ENCODE measurements around the gene PIK3R3. TPM values are rescaled to one million over a fixed set of nuclear protein-coding genes. Genes with fewer than 3 reads are reported as not detected.

PIK3R3 gene
- total RNA-seq, 2 donors from 2014 or later = 8.2 TPM

DNA sequence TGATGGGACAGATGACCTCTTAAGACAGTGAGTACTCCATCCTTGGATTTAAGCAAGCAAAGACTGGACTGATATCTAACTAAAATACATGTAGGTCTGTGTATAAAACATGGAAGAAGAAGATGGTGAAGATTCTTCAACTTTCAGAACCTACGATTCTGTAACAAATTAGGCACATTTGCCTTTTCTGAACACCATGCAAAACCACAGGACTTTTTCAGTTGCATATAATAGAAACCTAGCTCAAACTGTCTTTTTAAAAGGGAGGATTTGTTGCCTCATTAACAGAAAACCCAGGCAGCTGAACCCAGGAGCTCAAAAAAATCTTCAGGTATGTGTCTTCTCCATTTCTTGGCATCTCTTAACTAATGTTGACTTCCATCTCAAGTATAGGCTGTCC lies 27.8 kb upstream of the PIK3R3 start:
- TF ChIP-seq, protein P1, sequence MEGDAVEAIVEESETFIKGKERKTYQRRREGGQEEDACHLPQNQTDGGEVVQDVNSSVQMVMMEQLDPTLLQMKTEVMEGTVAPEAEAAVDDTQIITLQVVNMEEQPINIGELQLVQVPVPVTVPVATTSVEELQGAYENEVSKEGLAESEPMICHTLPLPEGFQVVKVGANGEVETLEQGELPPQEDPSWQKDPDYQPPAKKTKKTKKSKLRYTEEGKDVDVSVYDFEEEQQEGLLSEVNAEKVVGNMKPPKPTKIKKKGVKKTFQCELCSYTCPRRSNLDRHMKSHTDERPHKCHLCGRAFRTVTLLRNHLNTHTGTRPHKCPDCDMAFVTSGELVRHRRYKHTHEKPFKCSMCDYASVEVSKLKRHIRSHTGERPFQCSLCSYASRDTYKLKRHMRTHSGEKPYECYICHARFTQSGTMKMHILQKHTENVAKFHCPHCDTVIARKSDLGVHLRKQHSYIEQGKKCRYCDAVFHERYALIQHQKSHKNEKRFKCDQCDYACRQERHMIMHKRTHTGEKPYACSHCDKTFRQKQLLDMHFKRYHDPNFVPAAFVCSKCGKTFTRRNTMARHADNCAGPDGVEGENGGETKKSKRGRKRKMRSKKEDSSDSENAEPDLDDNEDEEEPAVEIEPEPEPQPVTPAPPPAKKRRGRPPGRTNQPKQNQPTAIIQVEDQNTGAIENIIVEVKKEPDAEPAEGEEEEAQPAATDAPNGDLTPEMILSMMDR (IDR thresholded peaks at IDR 0.05) = no peak
- Histone ChIP-seq H3K27me3 (no peaks in the 10 kb centered on the region), H3K9ac (ENCODE audit: low read depth in 2 of 2, low read length in 2 of 2) (no peak overlapping the region), H3K9me3 (no peaks in the 10 kb centered on the region), H3K4me3 (no peak overlapping the region), H3K27ac (no peak overlapping the region), H3K4me1 (no peaks in the 10 kb centered on the region), H3K36me3 (no peaks in the 10 kb centered on the region)
- no peak for DNase-seq
- intact Hi-C loops (cut with DNase I) = no loop called here

DNA sequence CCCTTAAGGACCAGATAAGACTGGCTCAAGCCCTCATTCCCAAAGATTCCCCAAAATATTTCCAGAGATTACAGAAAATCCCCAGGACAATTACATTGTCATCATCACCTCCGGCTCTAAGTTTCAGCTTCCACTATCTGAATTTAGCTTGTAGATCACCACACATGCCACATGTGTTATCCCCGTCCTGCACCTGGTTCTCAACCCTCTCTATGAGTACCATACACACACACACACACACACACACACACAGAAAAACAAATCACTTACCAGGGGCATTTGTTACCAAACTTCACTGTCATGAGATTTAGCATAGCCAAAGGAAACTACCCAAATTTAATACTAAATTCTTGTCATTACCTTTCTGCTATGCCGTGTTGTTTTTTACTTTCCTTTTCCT lies 27.1 kb upstream of the PIK3R3 start:
- H3K9ac ChIP-seq (ENCODE audit: low read depth in 2 of 2, low read length in 2 of 2) = no peak overlapping the region
- no peak overlapping the region for H3K27ac ChIP-seq
- no peaks in the 10 kb centered on the region for H3K27me3 ChIP-seq
- H3K9me3 ChIP-seq = no peaks in the 10 kb centered on the region
- no peak overlapping the region for H3K4me3 ChIP-seq
- no peaks in the 10 kb centered on the region for H3K4me1 ChIP-seq
- DNase-seq = no peak
- no peaks in the 10 kb centered on the region for H3K36me3 ChIP-seq
- intact Hi-C loops (cut with DNase I) = no loop called here
- TF ChIP-seq, protein P1 (IDR thresholded peaks at IDR 0.05) = no peak

DNA sequence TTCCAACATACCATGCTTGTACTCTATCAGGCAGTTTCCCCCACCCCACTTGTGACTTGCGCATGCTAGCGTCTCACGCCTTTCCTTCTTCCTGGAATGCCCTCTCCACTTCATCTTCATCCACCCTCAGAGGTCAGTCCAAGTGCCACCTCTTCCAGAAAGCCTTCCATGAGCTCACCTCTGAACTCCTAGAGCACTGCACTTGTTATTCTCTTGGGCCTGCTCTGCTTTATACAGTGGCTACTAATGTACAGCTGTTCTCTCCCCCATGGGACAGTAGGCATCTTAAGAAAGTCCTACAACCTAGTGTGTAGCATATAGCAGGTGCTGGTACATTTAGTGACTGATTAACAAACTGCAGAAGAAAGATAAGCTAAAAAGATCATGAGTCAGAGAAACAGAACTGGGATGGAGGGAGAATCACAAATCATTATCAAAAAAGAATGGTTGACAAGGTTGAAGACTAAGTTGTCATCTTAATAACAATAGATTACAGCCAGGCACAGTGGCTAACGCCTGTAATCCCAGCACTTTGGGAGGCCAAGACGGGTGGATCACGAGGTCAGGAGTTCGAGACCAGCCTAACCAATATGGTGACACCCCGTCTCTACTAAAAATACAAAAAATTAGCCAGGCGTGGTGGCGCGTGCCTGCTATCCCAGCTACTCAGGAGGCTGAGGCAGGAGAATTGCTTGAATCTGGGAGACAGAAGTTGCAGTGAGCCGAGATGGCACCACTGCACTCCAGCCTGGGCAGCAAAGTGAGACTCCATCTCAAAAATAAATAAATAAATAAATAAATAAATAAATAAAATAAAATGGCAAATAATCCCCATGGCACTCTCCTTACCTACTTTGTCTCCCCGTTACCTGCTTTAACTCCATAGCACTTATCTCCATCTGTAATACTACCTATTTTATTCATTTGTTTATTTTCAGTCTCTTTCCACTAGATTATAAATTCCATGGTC lies 26.2 kb upstream of the PIK3R3 start:
- Histone ChIP-seq H3K9ac (ENCODE audit: low read depth in 2 of 2, low read length in 2 of 2) (no peak overlapping the region), H3K4me3 (no peak overlapping the region), H3K9me3 (no peaks in the 10 kb centered on the region), H3K27me3 (no peaks in the 10 kb centered on the region), H3K36me3 (no peaks in the 10 kb centered on the region), H3K4me1 (no peaks in the 10 kb centered on the region), H3K27ac (no peak overlapping the region)
- intact Hi-C loops (cut with DNase I) = no loop called here
- TF ChIP-seq, protein P1 (IDR thresholded peaks at IDR 0.05) = no peak
- no peak for DNase-seq

DNA sequence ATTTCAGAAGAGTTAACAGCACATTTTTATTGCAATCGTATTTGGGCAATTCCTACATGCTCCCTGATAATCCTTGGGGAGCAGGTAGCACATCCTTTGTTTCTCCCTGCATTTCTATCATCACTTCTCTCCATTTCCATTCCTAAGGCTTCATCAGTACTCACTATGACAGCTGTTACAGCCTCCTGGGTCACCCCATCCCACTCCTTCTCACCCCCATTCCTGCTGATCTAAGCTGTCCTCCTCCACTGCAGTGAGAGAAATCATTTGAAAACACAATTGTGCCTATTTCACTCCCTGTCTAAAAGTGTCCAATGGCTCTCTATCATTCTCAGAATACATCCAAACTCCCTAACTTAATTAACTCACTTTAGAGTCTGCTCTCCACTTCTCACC lies 25.5 kb upstream of the PIK3R3 start:
- no peaks in the 10 kb centered on the region for H3K4me1 ChIP-seq
- H3K9me3 ChIP-seq = no peaks in the 10 kb centered on the region
- intact Hi-C loops (cut with DNase I) = no loop called here
- DNase-seq = no peak
- H3K36me3 ChIP-seq = no peaks in the 10 kb centered on the region
- H3K9ac ChIP-seq (ENCODE audit: low read depth in 2 of 2, low read length in 2 of 2) = no peak overlapping the region
- H3K27me3 ChIP-seq = no peaks in the 10 kb centered on the region
- H3K27ac ChIP-seq = no peak overlapping the region
- TF ChIP-seq, protein P1 (IDR thresholded peaks at IDR 0.05) = no peak
- no peak overlapping the region for H3K4me3 ChIP-seq

DNA sequence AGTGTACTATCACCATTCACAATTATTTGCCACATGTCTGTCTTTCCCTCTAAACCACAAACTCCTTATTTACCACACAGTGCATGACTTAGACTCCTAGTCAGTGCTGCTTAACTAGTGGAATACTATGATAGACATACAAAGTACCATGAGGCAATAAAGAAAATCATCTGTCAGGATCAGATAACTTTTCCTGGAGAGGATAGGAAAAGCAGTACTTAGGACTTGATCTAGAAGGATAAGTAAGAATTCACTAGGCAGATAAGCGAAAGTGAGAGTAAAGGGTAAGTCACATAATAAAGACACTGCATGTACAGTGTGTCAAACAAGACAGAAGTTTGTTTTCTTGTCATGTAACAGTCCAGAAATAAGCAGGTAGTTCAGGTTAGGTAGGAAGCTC lies 21.3 kb upstream of the PIK3R3 start:
- intact Hi-C loops (cut with DNase I) = no loop called here
- Histone ChIP-seq H3K4me3 (no peak overlapping the region), H3K4me1 (no peaks in the 10 kb centered on the region), H3K9me3 (no peaks in the 10 kb centered on the region), H3K27me3 (no peaks in the 10 kb centered on the region), H3K27ac (no peak overlapping the region), H3K9ac (ENCODE audit: low read depth in 2 of 2, low read length in 2 of 2) (no peak overlapping the region), H3K36me3 (no peaks in the 10 kb centered on the region)
- DNase-seq = no peak
- TF ChIP-seq, protein P1 (IDR thresholded peaks at IDR 0.05) = no peak

Data from colonic mucosa (tissue), 4 donors.